ENCODE measurements around the gene ASPDH.

Gene ASPDH

DNA sequence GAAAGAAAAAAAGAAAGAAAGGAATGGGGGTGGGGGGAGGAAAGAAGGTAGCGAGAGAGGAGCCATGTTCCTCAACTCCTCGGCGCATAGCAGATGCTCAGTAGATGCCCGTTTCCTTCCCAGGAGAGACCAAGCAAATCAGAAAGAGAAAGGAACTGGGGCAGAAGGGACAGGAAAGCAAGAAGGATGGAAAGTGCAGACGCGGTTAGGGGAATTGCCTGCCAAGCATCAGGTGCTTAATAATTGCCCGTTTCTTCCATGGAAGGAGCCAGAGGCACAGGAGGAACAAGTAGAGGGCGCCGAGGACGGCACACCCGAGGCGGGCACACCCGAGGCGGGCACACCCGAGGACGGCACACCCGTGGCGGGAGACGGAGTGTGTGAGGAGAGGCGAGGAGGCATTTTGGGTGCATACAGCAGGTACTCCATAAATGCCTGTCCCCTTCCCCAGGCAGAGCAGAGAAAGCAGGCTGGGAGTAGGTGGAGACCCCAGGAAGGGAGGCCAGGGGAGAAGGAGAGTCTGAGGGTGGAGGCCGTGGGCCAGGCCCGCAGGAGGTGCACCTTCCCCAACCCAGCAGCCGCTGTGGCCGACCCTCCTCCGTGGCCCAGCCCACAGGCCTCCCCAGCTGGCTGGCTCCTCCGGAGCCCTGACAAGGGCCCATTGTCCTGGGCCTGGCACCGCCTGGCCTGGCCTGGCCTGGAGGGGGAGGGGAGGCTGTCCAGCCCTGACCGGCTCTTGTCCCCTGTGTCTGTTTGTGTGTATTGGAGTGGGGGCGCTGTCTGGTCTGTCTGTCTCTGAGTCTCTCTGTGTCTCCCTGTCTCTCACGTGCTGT lies 17.3 kb downstream of the ASPDH start:
- DNase-seq (ENCODE audit: low spot score) (no peak), FAIRE-seq (no peak)

- FAIRE-seq, result no peak
- DNase-seq (ENCODE audit: low spot score), result no peak
Observed at GRCh38 chr19:50495020-50495531, 18.6 kb downstream of the ASPDH start.

- FAIRE-seq (no peak), DNase-seq (ENCODE audit: low spot score) (no peak)
Observed at GRCh38 chr19:50494186-50495019, 19.3 kb downstream of the ASPDH start.

DNA sequence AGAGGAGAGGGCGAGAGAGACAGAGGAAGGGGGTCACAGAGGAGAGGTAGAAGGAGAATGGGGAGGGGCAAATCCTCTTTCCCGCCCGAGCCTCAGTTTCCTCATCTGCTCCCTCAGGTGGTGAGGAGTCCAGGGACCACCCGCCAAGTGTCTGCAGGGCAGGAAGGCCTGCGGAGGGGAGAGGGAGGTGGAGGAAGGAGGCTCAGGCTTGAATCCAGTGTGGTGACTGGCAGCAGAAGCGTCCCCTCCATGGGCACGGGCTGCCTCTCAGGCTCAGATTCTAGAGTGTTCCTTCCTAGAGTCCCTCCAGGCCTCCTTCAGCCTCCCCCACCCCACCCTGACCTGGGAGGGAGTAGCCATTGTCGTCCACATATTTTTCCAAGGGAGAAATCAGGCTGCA lies 20.5 kb downstream of the ASPDH start:
- DNase-seq (ENCODE audit: low spot score), result no peak
- no peak for FAIRE-seq

DNA sequence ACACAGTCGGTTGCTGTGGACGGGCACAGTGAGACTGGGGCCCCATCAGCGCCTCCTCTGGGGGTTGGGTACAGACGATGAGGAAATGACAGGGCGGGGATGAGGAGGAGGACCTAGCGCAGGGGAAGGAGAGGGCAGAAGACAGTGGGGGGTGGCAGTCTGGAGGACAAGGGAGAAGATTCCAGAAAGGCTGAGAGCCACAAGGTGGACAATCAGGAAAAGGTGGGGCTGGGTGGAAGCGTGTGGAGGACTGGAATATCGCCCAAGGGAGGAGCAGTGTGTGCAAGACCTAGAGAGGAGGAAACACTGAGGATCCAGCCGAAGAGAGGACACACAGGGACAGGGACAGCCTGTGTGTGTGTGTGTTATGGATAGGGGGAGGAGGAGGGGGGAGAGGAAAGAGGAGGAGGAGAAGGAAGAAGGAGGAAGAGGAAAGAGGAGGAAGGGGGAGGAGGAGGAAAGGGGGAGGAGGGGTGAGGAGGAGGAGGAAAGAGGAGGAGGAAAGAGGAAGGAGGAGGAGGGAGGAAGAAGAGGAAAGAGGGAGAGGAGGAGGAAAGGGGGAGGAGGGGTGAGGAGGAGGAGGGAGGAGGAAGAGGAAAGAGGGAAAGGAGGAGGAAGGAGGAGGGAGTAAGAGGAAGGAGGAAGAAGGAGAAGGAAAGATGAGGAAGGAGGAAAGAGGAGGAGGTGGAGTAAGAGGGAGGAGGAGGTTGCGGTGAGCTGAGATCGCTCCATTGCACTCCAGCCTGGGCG lies 21.2 kb downstream of the ASPDH start:
- DNase-seq (ENCODE audit: low spot score) (no peak), FAIRE-seq (no peak)

DNA sequence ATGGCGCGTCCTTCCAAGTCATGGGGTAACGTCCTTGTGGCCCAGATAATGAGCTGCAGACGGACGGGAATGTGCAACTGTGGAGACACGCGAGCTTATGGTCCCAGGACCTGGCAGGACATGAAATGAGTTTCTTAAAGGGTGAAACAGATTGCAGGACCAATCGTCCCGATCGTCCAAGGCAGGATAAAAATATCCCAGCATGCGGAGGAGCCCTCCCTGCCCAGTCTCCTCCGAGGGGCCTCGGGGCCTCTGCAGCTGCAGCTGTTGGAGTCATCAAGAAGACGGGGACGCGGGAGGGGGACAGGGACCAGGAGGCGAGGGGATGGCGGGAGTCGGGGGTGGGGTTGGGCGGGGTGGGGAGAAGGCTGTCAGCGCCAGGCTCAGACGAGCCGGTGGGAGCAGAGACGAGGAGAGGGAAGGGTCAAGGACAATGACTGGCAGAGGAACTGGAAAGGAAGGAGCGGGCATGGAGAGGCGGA lies 22.7 kb downstream of the ASPDH start:
- no peak for DNase-seq (ENCODE audit: low spot score)
- no peak for FAIRE-seq

DNA sequence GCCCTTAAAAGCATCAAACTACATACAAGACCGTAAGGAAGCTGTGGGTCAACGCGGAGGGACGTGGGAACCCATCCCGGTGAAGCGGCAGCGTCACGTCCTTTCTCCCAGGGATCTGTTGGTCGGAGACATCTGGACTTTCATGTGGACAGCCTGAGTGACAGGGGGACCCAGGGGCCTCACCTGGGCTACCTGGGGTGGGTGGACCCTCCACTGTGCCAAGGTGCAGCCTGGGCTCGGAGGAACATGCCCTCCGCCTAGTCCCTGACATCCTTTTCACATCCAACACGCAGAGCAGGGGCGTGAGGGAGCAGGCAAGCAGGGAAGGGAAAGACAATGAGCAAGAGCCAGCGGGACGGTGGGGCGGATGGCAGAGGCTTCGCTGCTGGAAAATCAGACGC lies 23.3 kb downstream of the ASPDH start:
- FAIRE-seq, result no peak
- no peak for DNase-seq (ENCODE audit: low spot score)

GRCh38 chr19:50489461-50490011 lies 24.2 kb downstream of the ASPDH start:
- DNase-seq (ENCODE audit: low spot score), result no peak
- no peak for FAIRE-seq

DNA sequence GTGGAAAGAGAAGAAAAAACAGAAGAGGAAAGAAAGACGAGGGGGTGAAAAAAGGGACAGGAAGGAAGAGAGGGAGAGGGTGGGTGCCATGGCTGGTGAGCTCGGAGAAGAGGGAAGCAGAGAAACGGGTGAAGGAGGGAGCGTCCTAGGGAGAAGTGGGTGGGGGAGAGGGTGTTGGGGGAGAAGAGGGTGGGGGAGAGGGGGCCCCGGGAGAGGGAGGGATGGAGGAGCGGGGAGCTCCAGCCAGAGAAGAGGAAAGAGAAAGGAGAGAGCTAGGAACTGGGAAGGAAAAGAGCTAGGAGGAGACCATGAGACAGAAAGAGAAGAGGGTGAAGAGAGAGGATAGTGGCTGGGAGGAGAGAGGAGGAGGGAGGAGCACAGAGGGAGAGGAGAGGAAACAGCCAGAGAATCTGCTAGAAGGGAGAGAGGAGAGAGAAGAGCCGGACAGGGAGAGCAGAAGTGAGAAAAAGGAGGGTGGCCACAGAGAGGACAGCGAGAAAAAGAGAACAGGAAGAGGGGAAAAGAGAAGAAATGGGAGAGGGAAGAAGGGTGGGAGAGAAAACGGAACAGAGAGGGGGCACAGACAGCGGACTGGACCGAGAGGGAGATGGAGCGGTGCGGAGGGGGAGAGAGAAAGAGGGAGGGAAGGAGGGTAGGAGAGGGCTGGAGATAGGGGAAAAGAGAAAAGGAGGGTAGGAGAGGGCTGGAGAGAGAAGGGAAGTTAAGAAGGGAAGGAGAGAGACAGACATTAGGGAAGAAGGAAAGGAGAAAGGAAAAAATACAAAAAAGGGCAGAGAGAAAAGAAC lies 25.1 kb downstream of the ASPDH start:
- DNase-seq (ENCODE audit: low spot score) (no peak), FAIRE-seq (no peak)

DNA sequence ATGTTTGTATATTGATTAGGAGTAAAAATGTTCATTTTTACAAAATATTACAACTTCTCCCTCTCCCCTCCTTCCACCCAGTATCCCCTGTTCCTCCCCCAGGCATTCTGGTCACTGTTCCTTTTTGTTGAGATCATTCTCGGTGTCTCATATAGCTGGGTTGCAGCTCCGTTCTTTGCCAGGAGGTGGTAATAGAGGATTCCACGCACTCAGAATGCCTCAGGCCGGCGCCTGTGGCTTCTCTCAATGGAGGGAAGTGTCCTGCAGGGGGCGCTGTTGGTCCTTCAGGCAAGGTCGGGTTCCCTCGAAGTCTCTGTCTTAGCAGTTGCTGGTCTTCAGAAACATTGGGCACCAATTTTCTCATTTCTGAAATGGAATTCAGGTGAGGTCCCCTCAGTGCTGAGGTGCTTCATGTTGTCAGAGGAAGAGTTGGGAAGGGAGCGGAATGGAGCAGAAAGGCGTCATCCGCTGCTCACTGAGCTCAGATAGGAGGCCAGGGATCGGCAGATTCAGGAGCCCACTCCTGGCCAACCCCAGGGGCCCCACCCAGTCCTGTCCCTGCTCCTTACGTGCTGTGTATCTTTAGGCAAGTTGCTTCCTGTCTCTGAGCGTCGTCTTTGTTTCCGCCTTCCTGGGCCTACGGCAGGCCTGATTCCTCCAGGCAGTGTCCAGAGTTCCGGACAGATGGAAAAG lies 26.7 kb downstream of the ASPDH start:
- FAIRE-seq (no peak), DNase-seq (ENCODE audit: low spot score) (no peak)

- no peak for DNase-seq (ENCODE audit: low spot score)
- FAIRE-seq, result no peak
Observed at GRCh38 chr19:50485284-50485955, 28.3 kb downstream of the ASPDH start.

DNA sequence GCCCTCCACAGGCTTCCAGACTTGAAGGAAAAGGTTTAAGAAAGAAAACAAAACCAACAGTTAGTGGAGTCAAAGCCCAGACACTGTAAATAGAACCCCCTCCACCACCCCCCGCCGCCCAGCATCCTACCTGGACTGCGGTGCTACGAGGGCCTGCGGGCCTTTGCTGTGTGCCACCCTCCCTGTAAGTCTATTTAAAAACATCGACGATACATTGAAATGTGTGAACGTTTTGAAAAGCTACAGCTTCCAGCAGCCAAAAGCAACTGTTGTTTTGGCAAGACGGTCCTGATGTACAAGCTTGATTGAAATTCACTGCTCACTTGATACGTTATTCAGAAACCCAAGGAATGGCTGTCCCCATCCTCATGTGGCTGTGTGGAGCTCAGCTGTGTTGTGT lies 30.8 kb downstream of the ASPDH start:
- DNase-seq (ENCODE audit: low spot score) (no peak), FAIRE-seq (no peak)

DNA sequence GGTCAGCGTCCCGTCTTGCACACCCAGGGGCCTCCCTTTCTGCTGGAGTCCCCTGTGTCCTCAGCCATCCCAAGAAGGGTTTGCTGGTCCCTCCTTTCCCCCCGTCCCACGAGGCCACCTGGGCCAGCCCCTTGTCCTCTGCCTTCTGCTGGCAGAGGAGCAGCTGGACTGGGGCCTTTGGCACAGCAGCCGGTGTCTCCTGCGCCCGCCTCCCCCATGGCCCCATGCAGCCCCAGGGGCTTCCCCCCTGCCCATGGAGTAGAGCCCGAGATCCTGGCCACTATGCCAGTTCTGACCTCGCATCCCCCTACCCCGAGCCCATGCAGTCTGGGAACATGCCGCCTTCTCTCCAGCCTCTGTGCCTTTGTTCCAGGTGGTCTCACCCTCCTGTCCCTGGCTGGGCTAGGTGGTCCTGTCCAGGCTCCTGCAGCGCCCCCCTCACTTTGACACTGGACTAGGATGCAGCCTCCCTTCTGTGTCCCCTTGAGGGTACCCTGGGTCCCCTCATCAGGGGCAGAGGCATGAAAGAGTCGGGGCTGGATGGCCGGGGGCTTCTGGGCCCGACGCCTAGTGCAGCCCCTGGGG lies 31.4 kb downstream of the ASPDH start:
- FAIRE-seq, result no peak

DNA sequence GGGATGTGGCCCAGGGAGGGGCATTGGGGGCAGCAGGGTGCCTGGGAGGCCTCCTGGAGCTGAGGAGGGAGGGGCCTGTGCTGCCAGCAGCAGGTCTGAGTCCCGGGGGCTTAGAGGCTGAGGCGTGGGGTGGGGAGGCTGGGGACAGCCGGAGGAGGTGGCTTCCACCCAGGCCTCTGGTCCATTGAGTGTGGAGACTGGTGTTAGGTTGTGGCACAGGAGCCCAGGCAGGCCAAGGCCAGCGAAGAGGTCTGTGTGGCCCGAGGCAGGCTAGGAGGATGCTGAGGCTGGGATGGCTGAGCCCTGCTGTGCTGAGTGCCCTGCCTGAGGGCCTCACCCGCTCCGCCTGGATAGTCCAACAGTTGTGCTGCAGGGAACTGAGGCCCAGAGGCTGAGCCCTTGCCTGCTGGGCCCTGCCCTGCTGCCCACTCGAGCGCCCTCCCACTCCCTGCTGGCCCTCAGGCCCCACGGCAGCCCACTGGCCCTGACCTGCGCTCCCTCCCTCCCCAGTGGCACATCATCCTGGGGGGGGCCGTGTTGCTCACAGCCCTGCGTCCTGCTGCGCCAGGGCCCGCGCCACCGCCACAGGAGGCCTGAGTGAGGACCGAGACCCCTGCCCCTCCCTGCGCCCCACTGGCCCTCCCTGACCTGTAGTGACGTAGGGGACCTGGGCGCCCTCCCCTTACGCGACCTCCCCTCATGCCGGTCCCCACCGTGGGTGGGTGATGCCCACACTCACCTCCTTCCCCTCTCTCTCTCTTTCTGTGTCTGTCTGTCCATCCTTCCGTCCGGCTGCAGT lies 32.2 kb downstream of the ASPDH start:
- no peak for FAIRE-seq

More for the DNA sequence above, 31.4 kb downstream of the ASPDH start:
- DNase-seq (ENCODE audit: low spot score), result no peak

DNA sequence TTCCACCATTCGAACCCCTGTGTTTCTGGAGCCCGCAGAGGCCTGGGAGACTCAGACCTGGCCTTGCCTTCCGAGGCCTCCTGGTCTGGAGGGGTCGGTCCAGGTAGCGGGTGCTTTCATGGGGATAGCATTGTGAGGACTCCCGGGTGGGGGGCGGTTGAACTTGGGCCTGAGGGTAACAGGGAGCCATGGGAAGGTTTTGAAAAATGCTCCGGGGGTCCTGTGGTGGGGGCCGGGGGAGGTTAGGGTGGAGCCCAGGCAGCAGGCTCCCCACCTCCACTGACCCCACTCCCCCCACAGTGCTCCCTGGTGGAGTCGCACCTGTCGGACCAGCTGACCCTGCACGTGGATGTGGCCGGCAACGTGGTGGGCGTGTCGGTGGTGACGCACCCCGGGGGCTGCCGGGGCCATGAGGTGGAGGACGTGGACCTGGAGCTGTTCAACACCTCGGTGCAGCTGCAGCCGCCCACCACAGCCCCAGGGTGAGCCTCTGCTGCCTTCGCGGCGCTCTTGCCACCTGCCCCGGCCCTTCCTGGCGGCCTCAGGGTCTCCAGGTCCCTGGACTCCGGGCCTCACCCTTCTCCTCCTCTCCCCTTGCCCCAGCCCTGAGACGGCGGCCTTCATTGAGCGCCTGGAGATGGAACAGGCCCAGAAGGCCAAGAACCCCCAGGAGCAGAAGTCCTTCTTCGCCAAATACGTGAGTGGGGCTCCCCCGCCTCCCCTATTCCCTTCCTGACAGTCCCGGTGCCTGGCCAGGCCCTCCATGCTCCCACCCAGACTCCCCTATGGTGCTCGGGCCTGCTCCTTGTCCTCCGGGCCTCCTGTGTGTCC lies 33.2 kb downstream of the ASPDH start:
- no peak for DNase-seq (ENCODE audit: low spot score)
- FAIRE-seq, result no peak

More for the DNA sequence above, 32.2 kb downstream of the ASPDH start:
- DNase-seq (ENCODE audit: low spot score), result no peak

GRCh38 chr19:50479761-50480251 lies 33.9 kb downstream of the ASPDH start:
- DNase-seq (ENCODE audit: low spot score), result no peak
- no peak for FAIRE-seq
